ENCODE data around the gene ZNF277.
"Not testable (repeated sequence)": the region's sequence is repeated elsewhere in the genome, so short reads cannot be mapped to it uniquely, and the experiment has no call there.

ZNF277 gene

DNA sequence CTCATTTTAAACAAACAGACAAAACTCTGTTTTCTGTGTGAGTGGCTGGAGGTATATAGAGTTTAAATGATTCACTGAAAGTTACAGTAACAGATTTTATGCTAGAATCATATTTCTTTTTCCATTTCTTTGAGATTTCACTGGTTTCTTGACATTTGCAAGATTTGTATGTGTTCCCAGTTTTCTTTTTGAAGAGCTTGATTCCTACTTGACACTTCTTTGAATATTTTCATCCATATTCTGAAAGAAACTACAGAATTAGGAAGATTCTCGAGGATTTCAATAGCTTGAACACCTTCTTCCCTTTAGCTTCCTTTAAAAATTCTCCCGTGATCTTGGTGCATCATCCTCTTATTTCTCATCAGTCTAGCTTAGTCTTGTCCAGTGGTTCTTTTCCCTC is 93.6 kb downstream of the ZNF277 start:
- DNase-seq: no peak

DNA sequence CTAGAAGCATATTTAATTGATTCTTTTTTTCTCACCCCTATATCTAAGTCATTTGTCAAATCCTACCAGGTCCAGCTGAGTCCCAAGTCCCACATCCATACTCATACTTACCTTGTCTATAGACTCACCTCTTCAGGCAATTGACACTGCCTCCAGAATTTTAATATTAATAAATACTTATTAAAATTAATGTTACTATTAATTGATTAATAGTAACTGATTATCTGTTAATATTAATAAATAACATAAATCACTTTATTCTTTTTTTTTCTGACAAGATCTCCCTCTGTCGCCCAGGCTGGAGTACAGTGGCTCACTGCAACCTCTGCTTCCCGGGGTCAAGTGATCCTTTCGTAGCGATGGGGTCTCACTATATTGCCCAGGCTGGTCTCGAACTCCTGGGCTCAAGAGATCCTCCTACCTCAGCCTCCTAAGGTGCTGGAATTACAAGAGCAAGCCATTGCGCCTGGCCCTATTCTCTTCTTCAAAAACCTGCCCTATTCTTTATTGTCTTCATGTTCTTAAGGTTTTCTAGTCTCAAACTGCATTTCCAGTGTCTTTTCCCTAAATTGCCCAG is 94.4 kb downstream of the ZNF277 start:
- no peak for DNase-seq

DNA sequence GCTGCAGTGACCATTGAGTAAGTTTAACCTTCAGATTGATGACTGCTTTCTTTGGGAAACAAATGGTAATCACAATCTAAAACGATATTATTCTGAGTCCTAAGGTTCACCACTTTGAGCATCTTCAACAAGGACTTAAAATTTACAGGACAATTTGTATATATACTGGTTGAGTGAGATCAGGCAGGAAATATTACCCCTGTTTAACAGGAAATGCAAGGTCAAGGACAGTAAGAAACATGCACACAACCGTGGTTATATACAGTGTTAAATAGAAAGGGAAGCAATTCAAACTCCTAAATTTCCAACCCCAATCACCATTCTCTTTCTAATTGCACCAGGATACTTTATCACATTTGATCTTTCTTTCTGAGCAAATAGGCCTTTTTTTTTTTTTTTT is 96.1 kb downstream of the ZNF277 start:
- DNase-seq: no peak

GRCh38 chr7:112306903-112307302 is 100.4 kb downstream of the ZNF277 start:
- no peak for DNase-seq

GRCh38 chr7:112307506-112307905 is 101.0 kb downstream of the ZNF277 start:
- no peak for DNase-seq

- no peak for DNase-seq
Measured at GRCh38 chr7:112308974-112309373, 102.5 kb downstream of the ZNF277 start.

DNA sequence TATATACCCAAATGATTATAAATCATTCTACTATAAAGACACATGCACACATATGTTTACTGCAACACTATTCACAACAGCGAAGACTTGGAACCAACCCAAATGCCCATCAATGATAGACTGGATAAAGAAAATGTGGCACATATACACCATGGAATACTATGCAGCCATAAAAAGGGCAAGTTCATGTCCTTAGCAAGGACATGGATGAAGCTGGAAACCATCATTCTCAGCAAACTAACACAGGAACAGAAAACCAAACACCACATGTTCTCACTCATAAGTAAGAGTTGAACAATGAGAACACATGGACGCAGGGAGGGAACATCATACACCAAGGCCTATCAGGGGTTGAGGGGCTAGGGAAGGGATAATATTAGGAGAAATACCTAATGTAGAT is 110.3 kb downstream of the ZNF277 start:
- not testable (repeated sequence) for DNase-seq

DNA sequence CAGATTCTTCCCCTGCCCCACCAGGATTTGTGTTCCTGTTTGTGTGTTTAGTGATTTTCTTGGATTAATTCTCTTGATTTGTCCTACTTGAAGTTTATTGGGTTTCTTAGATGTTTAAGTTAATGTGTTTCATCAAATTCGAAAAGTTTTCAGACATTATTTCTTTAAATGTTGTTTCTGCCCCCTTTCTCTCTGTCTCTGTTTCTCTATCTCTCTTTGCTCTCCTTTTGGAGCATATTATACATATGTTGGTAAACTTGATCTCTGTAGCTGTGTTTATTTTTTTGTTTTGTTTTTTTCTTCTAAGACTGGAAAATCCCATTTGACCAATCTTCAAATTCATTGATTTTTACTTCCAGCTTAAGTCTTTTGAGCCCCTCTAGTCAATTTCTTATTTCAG is 115.6 kb downstream of the ZNF277 start:
- no peak for DNase-seq

- no peak for DNase-seq
Measured at GRCh38 chr7:112327566-112327965, 121.1 kb downstream of the ZNF277 start.

DNA sequence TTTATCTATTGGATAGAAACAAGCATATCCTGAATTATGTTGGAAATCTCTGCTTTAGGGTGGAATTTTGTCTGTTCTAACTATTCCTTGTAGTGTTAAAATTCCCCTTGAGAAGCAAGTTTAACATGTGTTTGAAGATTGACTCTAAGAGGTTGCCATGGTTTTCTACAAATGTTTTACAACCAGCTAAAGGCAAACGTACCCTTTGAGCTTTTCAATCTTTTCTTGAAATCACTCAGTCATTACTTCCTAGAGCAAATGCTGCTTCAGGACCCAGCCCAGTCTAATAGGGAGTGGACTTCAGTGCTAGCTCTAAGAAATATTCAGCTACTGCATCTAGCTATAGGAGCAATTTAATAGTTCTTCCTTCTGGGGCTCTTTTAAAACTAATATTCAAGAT is 125.0 kb downstream of the ZNF277 start:
- DNase-seq: no peak

- DNase-seq: no peak
Measured at GRCh38 chr7:112334366-112334765, 127.9 kb downstream of the ZNF277 start.

DNA sequence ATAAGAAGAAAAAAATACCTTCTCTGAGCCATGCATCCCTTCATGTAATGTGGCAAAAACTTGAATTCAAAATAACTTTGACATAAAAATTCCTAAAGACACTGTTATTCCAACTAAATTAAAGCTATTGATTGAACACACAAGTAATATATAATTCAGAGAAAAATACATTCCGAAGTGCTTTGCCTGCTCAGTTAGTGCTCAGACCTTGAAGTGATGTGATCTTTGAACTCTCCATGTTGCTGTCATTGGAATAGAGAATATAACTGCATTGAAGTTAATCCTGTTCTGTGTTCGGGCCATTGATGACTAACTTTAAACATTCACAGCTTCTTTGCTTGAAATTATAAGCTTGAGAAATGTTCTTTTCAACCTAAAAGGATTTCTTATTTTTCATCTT is 129.8 kb downstream of the ZNF277 start:
- DNase-seq: no peak

DNA sequence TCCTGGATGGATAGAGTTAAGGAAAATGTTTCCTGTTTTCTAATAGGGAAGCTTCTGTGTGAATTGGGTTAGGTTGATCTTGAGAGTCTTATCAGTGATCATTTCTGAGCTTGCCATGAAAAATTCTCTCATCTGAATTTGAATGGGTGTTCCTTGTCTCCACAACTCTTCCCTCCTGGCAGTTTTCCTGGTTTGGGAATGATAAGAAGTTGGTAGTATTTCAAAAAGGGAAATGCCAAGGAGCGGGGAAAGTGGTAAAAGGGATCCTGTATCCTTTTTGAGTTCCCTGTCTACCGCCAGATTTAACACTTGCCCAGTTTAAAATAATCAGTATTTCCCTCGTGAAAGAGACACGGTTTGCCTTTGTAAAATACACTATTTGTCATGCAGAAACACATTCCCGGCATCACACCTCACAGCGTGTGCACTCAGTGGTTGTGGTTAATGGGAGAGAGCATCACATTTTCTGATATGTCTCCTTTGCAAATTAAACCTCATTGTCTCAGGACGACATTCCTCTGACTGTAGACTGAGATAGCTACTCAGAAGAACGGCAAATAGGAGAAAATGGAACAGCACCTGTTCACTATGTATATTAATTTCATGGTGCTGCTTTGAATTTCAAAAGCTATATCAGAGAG is 130.6 kb downstream of the ZNF277 start:
- no peak for DNase-seq

DNA sequence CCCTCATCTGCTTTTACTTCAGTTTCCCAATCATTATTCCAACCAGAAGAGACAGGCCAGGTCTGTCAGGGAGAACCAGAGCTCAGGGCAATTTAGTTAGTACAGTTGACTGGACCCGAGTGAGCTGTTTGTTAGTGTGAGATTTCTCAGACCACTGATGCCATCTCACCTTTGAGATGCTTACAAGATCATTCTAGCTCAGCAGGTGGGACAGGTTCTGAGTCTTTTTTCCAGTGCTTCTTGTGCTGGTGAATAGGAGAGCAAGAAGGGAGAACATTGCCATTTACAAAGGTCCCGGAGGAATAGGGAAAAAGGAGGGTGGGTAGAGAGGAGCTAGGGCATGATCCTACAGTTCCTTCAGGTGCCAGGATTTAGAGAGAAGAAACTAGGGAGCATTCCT is 131.4 kb downstream of the ZNF277 start:
- no peak for DNase-seq

GRCh38 chr7:112338786-112339185 is 132.3 kb downstream of the ZNF277 start:
- DNase-seq: no peak

- DNase-seq: no peak
Measured at GRCh38 chr7:112341464-112341863, 135.0 kb downstream of the ZNF277 start.

DNA sequence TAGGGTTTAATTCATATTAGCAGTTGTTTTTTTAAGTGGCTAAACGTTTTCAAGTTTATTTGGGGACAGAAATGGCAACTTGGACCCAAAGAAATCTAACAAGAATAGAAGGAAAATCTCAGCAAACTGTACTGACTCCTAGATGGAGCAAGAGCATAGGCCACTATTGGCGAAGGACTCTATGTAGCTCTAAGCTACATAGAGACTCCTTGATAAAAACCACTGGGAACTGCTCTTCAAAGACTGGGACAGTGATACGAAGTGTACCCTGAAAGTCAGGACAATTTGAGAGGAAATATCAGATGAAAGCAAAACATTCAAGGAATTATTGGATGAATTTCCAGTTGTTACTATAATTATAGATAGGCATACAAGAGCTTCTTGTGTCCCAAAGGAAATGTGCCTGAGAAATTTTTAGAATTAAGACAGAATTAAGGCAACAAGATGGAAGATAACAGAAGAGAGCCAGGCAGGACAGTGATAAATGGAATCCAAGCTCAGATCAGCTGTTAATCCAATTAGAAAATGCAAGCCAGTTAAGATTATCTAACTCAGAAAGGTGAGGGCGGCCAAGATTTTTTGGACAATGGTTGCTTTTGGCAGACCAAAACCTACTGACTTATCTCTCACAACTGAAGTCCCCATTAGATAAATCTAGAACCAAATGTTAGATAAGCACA is 140.0 kb downstream of the ZNF277 start:
- no peak for DNase-seq

GRCh38 chr7:112347088-112347487 is 140.6 kb downstream of the ZNF277 start:
- no peak for DNase-seq

GRCh38 chr7:112350585-112350984 is 144.1 kb downstream of the ZNF277 start:
- DNase-seq: no peak

DNA sequence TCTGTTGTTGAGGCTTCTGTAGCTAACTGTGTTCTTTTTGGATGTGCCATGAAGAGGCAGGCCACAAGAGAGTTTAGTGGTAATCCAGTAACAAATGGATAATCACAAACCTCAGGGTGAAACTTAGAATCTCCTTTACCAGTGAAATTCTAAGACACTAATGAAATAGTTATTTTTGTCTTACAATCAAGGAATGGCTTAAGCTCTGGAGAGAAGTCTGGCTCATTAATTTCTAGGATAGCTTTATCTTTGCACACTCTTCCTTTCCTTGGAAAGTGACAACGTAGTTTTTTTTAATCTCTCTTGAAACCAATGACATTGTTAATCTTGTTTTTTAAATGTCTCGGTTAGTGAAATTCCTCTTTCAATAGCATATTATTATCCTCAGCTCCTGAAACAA is 150.1 kb downstream of the ZNF277 start:
- no peak for DNase-seq

DNA sequence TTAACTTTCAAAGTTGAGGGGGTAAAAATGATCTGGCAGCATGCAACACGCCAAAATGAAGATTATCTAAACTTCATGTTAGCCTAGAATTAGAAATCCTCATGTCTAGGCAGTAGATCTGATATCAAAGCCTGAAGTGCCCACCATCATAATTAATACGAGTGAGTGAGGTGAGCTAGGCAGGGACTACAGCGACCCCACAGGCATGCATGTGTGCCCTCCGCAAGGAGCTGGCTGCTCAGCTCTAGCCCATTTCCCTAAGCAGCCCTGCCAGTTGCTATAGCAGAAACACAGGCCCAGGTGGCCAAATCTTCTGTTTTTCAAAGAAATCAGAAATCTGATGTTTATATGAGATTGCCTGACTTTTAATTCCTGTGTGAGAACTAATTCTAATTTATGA is 150.6 kb downstream of the ZNF277 start:
- DNase-seq: no peak

DNA sequence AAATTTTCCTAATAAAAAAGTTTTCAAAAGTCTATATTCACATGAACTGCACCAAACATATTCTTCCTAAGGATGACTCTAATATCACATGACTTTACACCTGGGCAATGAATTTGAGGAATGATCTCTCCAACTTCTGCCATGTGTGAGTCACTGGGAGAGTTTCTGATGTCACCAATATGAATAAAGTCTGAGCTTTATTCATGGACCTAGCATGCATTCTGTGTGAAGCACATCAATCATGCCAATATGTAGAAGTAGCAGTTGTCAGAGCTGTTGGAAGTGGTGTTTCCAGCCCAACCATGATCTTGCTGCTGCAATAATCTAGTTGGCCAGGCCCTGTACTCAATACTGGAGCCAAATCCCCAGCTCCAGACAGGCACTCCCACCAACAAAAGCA is 152.0 kb downstream of the ZNF277 start:
- no peak for DNase-seq

DNA sequence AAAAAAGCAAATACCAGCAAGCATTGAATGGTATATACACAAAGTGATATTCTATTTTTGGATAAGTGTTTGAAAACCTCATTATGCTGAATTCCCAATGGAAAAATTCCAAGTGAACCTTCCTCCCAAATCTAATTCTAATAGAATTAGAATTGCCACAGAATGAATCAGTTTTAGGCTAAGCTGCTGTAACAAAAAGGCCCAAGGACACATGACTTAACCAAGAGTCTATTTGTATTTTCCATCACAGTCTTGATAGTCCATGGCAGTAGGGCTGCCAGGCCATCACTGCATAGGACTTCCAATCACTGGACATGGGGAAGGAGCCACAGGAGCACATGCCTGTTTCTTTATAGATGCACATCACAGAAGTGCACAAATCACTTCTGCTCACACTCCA is 152.6 kb downstream of the ZNF277 start:
- DNase-seq: no peak

- DNase-seq: no peak
Measured at GRCh38 chr7:112360681-112361080, 154.2 kb downstream of the ZNF277 start.

GRCh38 chr7:112361154-112361553 is 154.7 kb downstream of the ZNF277 start:
- no peak for DNase-seq

Data from NCI-H1930 (cell line).